ENCODE data around the gene DYNC2H1.
"Not testable (repeated sequence)": the region's sequence is repeated elsewhere in the genome, so short reads cannot be mapped to it uniquely, and the experiment has no call there.

The DYNC2H1 gene

DNA sequence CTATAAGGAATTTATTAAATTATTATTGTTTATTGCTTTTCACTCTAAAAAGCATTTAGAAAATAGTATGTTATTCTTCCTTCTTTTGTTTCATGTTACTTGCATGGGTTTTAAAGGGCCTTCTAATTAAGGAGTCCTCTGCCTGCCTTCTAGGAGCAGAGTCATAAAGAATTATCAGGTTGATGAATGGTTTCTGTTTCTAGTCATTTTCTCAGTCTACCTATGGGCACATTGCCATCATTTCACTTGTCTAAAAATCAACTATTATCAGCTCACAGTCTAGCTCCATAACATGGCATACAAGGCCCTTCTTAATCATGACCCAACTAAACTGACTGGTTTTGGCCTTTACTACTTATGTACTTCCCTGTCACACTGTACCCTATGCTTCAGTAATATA lies 16.2 kb downstream of the DYNC2H1 start:
- no peak for DNase-seq

- DNase-seq = not testable (repeated sequence)
Measured at GRCh38 chr11:103141986-103142385, 32.8 kb downstream of the DYNC2H1 start.

GRCh38 chr11:103147627-103148026 lies 38.4 kb downstream of the DYNC2H1 start:
- DNase-seq = no peak

DNA sequence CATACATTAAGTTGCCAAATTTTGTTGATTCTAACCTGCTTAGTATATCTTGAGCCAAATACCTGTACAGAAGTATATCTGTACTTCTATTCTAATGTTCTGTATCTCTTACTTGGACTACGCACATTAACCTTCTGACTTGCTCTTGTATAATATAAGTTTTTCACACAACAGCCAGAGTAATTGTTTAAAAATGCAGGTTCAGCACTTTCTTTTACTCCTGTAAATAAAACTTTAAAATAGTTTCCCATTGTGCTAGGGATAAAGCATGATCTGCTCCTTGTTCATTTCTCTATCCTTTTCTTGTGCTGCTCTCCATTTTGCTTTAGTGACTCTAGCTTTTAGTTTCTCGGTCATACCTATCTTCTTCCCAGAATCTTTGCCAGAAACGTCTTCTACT lies 48.3 kb downstream of the DYNC2H1 start:
- no peak for DNase-seq

GRCh38 chr11:103164093-103164796 lies 55.0 kb downstream of the DYNC2H1 start:
- DNase-seq = no peak

GRCh38 chr11:103167166-103167565 lies 57.9 kb downstream of the DYNC2H1 start:
- DNase-seq = no peak

DNA sequence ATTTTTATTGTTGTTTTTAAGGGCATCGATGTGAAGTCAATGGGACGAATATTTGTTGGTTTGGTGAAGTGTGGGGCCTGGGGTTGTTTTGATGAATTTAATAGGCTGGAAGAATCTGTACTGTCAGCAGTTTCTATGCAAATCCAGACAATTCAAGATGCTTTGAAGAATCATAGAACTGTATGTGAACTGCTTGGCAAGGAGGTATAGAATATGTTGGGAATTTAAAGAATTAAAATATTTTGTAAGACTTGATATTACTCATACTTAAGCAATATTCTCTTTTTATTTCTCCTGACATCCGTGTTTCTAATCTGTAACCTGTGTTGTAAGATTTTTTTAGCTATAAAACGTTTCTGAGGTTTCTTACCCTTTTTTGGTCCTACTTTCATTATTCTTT lies 61.6 kb downstream of the DYNC2H1 start:
- no peak for DNase-seq

GRCh38 chr11:103175461-103176129 lies 66.4 kb downstream of the DYNC2H1 start:
- no peak for DNase-seq

DNA sequence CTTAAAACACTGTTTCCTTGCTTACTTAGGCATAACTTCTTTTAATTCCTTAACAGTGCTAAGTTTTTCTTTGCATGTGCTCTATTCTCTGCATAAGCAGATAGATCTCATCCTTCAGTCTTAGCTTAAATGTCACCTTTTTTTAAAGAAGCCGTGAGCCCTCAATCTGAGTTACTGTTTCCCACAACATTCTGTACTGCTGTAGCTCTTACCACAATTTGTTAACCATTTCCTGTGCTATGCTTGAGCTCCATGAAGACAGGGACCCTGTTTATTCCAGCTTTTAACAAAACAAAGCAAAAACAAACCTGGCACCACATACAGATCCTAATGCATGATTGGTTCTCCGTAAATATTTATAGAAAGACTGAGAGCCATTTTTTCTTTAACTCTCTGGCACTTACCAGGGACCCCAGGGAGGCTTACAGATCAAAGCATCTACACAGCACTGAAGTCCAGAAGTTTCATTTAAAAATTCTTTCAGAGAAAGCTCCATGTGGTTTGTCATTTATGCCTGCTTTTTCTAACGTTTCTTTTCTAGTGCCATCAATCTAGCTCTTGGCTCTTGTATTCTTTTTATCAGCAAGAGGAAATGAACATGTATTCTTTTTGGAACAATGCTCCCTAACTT lies 74.9 kb downstream of the DYNC2H1 start:
- no peak for DNase-seq

GRCh38 chr11:103202048-103202651 lies 92.9 kb downstream of the DYNC2H1 start:
- DNase-seq = no peak

DNA sequence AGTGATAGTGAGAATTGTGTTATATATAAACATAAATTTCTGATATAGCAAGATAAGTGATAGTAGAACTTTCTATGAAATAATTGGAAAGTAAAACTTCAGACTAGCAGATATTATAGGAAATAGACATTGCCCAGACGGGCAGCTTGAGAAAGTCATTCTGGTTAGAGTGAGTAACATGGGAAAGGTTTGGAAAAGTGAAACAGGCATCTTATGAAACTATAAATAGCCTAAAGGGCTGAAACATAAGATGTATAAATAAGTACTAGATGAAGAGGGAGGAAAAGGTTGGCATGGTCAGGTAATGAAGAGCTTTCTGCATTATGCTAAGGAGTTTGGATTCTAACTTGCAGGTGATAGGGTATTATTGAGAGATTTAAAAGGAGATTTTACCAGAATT lies 101.3 kb downstream of the DYNC2H1 start:
- no peak for DNase-seq

GRCh38 chr11:103215812-103216211 lies 106.6 kb downstream of the DYNC2H1 start:
- DNase-seq = no peak

GRCh38 chr11:103220133-103220532 lies 110.9 kb downstream of the DYNC2H1 start:
- no peak for DNase-seq

DNA sequence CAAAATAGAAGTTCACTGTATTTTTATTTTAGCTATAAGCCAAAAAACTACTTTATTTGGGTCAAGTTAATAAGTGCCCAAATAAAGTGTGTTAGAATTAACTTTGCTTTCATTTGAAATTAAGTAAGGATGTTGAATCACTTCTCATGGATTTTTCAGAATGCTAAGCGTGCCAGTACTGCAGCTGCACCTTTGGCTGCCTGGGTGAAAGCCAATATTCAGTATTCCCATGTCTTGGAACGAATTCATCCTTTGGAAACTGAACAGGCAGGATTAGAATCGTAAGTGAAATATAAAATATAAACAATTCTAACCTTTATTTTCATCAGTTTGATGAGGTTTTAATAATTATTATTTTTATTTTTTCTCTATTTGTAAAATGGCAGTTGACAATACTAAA lies 113.6 kb downstream of the DYNC2H1 start:
- DNase-seq = no peak

GRCh38 chr11:103228807-103229206 lies 119.6 kb downstream of the DYNC2H1 start:
- no peak for DNase-seq

DNA sequence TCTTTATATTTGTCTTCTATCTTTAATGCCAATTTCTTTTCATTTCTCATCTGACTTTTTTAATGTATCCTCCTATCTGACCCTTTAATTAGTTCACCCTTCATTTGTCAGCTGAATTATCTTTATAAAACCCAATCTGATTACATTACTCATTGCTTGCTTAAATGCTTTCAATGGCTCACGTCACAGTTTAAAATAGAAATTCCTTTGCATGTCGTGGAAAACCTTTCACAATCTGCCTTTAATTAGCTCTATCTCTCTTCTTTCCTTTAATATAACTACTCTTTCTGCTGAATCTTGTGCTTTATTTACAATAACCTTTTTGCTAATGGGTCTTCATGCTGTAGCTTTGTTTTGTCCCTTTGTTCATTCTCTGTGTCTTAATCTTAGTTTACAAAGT lies 125.7 kb downstream of the DYNC2H1 start:
- no peak for DNase-seq

GRCh38 chr11:103241574-103241973 lies 132.3 kb downstream of the DYNC2H1 start:
- DNase-seq = no peak

DNA sequence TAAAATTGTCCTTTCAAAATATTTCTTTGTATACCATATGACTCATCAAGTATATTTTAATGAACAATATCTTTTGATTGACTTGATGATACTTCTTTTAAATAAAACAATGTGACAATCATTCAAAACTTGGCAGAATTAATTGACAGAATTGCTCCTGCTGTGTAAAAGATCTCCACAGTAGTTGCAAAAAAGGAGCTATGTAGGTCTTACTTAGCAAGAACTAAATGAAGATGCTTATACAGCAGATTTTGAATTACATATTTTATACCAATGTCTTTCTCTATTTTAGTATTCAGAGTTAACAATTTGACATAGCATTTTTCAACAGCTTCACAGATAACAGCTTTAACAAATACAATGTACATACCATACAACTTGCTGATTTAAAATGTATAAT lies 144.9 kb downstream of the DYNC2H1 start:
- no peak for DNase-seq

- DNase-seq = no peak
Measured at GRCh38 chr11:103257360-103257759, 148.1 kb downstream of the DYNC2H1 start.

DNA sequence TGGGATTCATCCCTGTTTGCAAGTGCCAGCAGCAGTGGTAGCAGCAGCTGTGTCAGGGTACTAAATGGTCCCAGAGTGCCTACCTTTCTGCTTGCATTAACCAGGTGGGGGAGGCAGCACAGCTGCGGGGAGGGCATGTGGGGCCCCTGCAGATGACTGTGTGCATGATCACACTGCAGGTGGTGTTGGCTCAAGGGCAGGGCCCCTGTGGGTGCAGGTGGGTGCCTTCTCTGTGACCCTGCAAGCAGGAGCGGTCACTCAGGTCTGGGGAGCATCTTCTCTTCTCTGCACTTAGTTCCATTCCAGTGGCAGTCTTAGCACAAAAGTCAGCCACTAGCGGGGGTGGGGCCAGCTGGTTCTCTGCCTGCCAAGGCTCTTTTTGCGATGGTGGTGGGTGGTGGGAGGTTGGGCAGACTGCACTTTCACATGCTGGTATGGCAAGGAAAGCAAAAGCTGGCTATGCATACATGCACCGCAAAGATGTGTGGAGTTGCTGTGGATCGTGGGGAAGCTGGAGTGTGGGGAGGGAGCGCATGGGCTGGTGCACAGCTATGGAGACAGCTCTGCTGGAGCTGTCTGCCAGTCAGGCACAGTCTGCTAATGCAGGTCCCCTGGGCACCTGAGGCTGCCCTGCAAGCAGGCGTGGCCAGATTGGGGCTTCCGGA lies 157.1 kb downstream of the DYNC2H1 start:
- no peak for DNase-seq

GRCh38 chr11:103272876-103273275 lies 163.7 kb downstream of the DYNC2H1 start:
- no peak for DNase-seq

DNA sequence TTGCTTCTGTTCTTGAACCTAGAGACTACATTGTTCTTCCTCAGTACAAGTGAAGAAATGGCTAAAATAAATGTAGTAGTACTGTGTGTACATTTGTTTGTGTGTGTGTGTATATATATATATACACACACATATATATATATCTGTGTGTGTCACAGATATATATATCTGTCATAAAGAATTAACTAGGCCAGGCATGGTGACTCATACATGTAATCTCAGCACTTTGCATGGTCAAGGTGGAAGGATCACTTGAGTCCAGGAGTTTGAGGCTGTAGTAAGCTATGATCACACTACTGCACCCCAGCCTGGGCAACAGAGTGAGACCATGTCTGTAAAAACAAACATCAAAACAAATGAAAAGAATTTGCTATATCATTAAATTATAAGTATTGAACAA lies 164.8 kb downstream of the DYNC2H1 start:
- DNase-seq = no peak

- no peak for DNase-seq
Measured at GRCh38 chr11:103279821-103280220, 170.6 kb downstream of the DYNC2H1 start.
